Measurements from ENCODE around the gene COMT.

DNA sequence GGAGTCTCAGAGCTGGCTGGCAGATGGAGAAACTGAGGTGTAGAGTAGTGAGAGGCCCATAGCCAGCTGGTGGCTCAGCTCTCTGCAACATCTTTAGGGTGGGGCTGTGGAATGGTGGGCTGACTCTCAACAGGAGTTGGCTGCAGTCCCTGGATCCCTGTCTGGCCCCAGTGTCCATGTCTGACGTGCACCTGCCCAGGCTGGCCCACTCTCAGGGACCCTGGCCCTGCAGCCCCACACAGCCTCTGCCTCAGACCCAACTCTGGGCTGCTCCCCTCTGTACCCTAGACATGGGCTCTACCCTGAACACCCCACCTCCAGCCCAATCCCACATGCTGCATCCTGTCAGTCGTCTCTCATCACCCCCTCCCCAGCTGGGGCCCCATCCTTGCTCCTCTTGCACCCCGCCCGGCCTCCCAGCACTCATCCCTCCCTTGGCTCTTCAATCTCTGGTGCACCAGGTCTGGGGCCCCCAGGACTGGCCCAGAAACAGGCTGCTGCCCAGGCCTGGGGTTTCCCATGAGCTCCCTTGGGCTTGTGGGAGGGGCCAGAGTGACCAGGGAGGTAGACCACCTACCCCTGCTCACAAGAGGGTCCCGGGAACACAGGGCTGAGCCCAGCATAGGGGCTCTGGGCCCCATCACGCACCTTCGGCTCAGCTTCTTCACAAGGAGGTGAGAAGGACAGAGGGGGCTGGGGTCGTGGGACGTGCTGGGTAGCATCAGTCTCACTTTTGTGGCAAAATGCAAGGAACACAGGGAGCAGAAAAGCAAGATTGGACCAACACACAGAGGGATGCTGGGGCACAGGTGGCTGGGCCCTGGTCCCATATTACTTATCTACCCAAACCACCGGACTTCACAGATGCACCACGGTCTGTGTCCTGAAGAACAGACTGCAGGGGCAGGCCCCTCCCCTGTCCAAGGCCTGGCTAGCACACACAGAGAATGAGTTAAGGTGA lies 43.6 kb downstream of the COMT start:
- TF ChIP-seq, protein P1, sequence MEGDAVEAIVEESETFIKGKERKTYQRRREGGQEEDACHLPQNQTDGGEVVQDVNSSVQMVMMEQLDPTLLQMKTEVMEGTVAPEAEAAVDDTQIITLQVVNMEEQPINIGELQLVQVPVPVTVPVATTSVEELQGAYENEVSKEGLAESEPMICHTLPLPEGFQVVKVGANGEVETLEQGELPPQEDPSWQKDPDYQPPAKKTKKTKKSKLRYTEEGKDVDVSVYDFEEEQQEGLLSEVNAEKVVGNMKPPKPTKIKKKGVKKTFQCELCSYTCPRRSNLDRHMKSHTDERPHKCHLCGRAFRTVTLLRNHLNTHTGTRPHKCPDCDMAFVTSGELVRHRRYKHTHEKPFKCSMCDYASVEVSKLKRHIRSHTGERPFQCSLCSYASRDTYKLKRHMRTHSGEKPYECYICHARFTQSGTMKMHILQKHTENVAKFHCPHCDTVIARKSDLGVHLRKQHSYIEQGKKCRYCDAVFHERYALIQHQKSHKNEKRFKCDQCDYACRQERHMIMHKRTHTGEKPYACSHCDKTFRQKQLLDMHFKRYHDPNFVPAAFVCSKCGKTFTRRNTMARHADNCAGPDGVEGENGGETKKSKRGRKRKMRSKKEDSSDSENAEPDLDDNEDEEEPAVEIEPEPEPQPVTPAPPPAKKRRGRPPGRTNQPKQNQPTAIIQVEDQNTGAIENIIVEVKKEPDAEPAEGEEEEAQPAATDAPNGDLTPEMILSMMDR (IDR thresholded peaks at IDR 0.05) = no peak
- TF ChIP-seq EP300 (IDR thresholded peaks at IDR 0.05) (no peak), POLR2A (IDR thresholded peaks at IDR 0.05) (no peak)
